H9 (cell line): ENCODE measurements around the gene ACSBG1. TPM values are rescaled to one million over a fixed set of nuclear protein-coding genes. Genes with fewer than 3 reads are reported as not detected.

Experiments
- DNase-seq: peaks from one replicate; pipeline ENCODE4 v3.0.0-alpha.2; 2017
- H2AFZ ChIP-seq: one replicate; pipeline ENCODE4 v1.6.1; 2013; ENCODE audit warnings: mild to moderate bottlenecking, low read length, control low read depth, moderate library complexity
- H2AK5ac ChIP-seq: 2 replicates; pipeline ENCODE4 v1.6.1; 2013; ENCODE audit warnings: low read length, control low read depth, mixed read lengths; ENCODE audit not compliant: insufficient read length
- H2BK120ac ChIP-seq: one replicate; pipeline ENCODE4 v1.6.1; 2013; ENCODE audit warnings: low read depth, mild to moderate bottlenecking, low read length, control low read depth, inconsistent platforms; ENCODE audit not compliant: poor library complexity, severe bottlenecking
- H2BK12ac ChIP-seq: 2 replicates; pipeline ENCODE4 v1.6.1; 2013; ENCODE audit warnings: low read length, control low read depth, mixed read lengths, low read depth; ENCODE audit not compliant: insufficient read length
- H2BK15ac ChIP-seq: 2 replicates; pipeline ENCODE4 v1.6.1; 2013; ENCODE audit warnings: low read depth, low read length, control low read depth
- H2BK20ac ChIP-seq: one replicate; pipeline ENCODE4 v1.6.1; 2013; ENCODE audit warnings: low read depth, mild to moderate bottlenecking, low read length, control low read depth, inconsistent platforms; ENCODE audit not compliant: poor library complexity, severe bottlenecking
- H2BK5ac ChIP-seq: 2 replicates; pipeline ENCODE4 v1.6.1; 2013; ENCODE audit warnings: low read length, control low read depth, mixed read lengths; ENCODE audit not compliant: insufficient read length
- H3K14ac ChIP-seq: 2 replicates; pipeline ENCODE4 v1.6.1; 2013; ENCODE audit warnings: low read length, control low read depth; ENCODE audit not compliant: insufficient read depth
- H3K18ac ChIP-seq: 2 replicates; pipeline ENCODE4 v1.6.1; 2013; ENCODE audit warnings: low read depth, mild to moderate bottlenecking, mixed read lengths, low read length, control low read depth; ENCODE audit not compliant: insufficient read length
- H3K23ac ChIP-seq: 2 replicates; pipeline ENCODE4 v1.6.1; 2013; ENCODE audit warnings: low read length, control low read depth, mixed read lengths, low read depth; ENCODE audit not compliant: insufficient read length
- H3K23me2 ChIP-seq: 2 replicates; pipeline ENCODE4 v1.6.1; 2013; ENCODE audit warnings: low read depth, mild to moderate bottlenecking, mixed read lengths, low read length, control low read depth; ENCODE audit not compliant: insufficient read length, poor library complexity, severe bottlenecking
- H3K27ac ChIP-seq: 2 replicates; pipeline ENCODE4 v1.5.1; 2013; ENCODE audit warnings: low read length, control low read depth, mixed read lengths, low read depth; ENCODE audit not compliant: insufficient read length
- H3K27me3 ChIP-seq: 2 replicates; pipeline ENCODE4 v1.6.1; 2013; ENCODE audit warnings: low read length, control low read depth, inconsistent platforms; ENCODE audit not compliant: insufficient read depth
- H3K4ac ChIP-seq: 2 replicates; pipeline ENCODE4 v1.6.1; 2013; ENCODE audit warnings: low read depth, mild to moderate bottlenecking, control low read depth, inconsistent platforms, low read length, moderate library complexity
- H3K4me1 ChIP-seq: 2 replicates; pipeline ENCODE4 v1.6.1; 2013; ENCODE audit warnings: low read length, control low read depth, inconsistent platforms; ENCODE audit not compliant: insufficient read depth
- H3K4me2 ChIP-seq: 2 replicates; pipeline ENCODE4 v1.6.1; 2013; ENCODE audit warnings: low read length, control low read depth, mixed read lengths; ENCODE audit not compliant: insufficient read length, insufficient read depth
- H3K56ac ChIP-seq: 2 replicates; pipeline ENCODE4 v1.6.1; 2013; ENCODE audit warnings: low read depth, mild to moderate bottlenecking, mixed read lengths, low read length, control low read depth; ENCODE audit not compliant: insufficient read length
- H3K79me1 ChIP-seq: 2 replicates; pipeline ENCODE4 v1.6.1; 2013; ENCODE audit warnings: low read depth, mild to moderate bottlenecking, moderate library complexity, low read length, control low read depth, inconsistent platforms; ENCODE audit not compliant: insufficient read depth, poor library complexity, severe bottlenecking
- H3K79me2 ChIP-seq: 2 replicates; pipeline ENCODE4 v1.6.1; 2013; ENCODE audit warnings: low read length, control low read depth, inconsistent platforms; ENCODE audit not compliant: insufficient read depth
- H3K9ac ChIP-seq: 2 replicates; pipeline ENCODE4 v1.6.1; 2013; ENCODE audit warnings: low read length, control low read depth, mixed read lengths; ENCODE audit not compliant: insufficient read length; ENCODE audit errors: extremely low read depth
- H3K9me3 ChIP-seq: one replicate; pipeline ENCODE4 v1.6.1; 2013; ENCODE audit warnings: low read depth, low read length, inconsistent platforms; ENCODE audit not compliant: control insufficient read depth
- H3T11ph ChIP-seq: one replicate; pipeline ENCODE4 v1.6.1; 2013; ENCODE audit warnings: mild to moderate bottlenecking, low read length, control low read depth, inconsistent platforms
- H4K20me1 ChIP-seq: one replicate; pipeline ENCODE4 v1.6.1; 2013; ENCODE audit not compliant: control insufficient read depth, insufficient read length, insufficient read depth
- H4K5ac ChIP-seq: 2 replicates; pipeline ENCODE4 v1.6.1; 2013; ENCODE audit warnings: low read depth, mild to moderate bottlenecking, mixed read lengths, low read length, control low read depth; ENCODE audit not compliant: insufficient read length
- H4K8ac ChIP-seq: replicated peaks from 2 replicates; pipeline ENCODE4 v1.6.1; 2013; ENCODE audit warnings: low read length, control low read depth, mixed read lengths, low read depth; ENCODE audit not compliant: insufficient read length
- H4K91ac ChIP-seq: 2 replicates; pipeline ENCODE4 v1.6.1; 2013; ENCODE audit warnings: low read depth, mild to moderate bottlenecking, moderate library complexity, mixed read lengths, low read length, control low read depth; ENCODE audit not compliant: insufficient read length
- H3K27ac Mint-ChIP-seq, 3 experiments: 2 replicates in 2 of 3; 3 replicates in 1 of 3; pipeline ENCODE4 v1.8.0; 2020 to 2021; ENCODE audit warnings: mixed read lengths in 3 of 3, mild to moderate bottlenecking in 1 of 3, moderate library complexity in 1 of 3
- H3K27me3 Mint-ChIP-seq: 2 replicates; pipeline ENCODE4 v1.8.0; 2021; ENCODE audit warnings: low read depth, mild to moderate bottlenecking, moderate library complexity, mixed read lengths
- H3K36me3 Mint-ChIP-seq, 3 experiments: 2 replicates in 2 of 3; 3 replicates in 1 of 3; pipeline ENCODE4 v1.8.0; 2020 to 2021; ENCODE audit warnings: low read depth in 3 of 3, mixed read lengths in 3 of 3; ENCODE audit not compliant: insufficient read depth in 1 of 3
- H3K4me1 Mint-ChIP-seq, 2 experiments: 2 replicates each; pipeline ENCODE4 v1.8.0; 2020; ENCODE audit warnings: mixed read lengths in 2 of 2
- H3K4me3 Mint-ChIP-seq, 2 experiments: 2 replicates in 1 of 2; 3 replicates in 1 of 2; pipeline ENCODE4 v1.8.0; 2020 to 2021; ENCODE audit warnings: mild to moderate bottlenecking in 2 of 2, mixed read lengths in 2 of 2, moderate library complexity in 1 of 2
- H3K9me3 Mint-ChIP-seq, 2 experiments: 2 replicates in 1 of 2; 3 replicates in 1 of 2; pipeline ENCODE4 v1.8.0; 2020; ENCODE audit warnings: mild to moderate bottlenecking in 2 of 2, mixed read lengths in 2 of 2, moderate library complexity in 1 of 2
- CTCF ChIP-seq: fragments of 200-600 bp; sonication (generic); conservative IDR thresholded peaks from 3 replicates; pipeline ENCODE4 v1.8.0; 2021; ENCODE audit warnings: antibody characterized with exemption, mild to moderate bottlenecking
- WGBS: extraction: QIAGEN DNeasy Blood & Tissue Kit; methylation state at CpG from one replicate; pipeline ENCODE4 v1.1.7; 2013; ENCODE audit warnings: missing lambda C conversion rate, low lambda C conversion rate, mixed read lengths; ENCODE audit not compliant: insufficient read length; ENCODE audit errors: extremely low coverage; 5-methylcytosine and 5-hydroxymethylcytosine counted together
- total RNA-seq: library from RNA; stranded (reverse); gene quantifications from 2 replicates; pipeline ENCODE4 v1.2.1, GENCODE V29; 2021

Gene ACSBG1
- total RNA-seq, 1 experiment from 2014 or later, result 2.2 TPM

GRCh38 chr15:78147566-78147965 is 86.8 kb downstream of the ACSBG1 start:
- Histone ChIP-seq H3T11ph (no peak overlapping the region), H2BK20ac (no peak overlapping the region), H2BK120ac (no peak overlapping the region), H3K56ac (no peak overlapping the region), H3K4ac (no peak overlapping the region), H4K8ac (no peak overlapping the region), H3K27me3 (no peaks in the 10 kb centered on the region; the same call in 1 of the 2 replicates), H2AK5ac (no peak overlapping the region), H3K4me2 (no peak overlapping the region), H2AFZ (no peak overlapping the region), H3K23me2 (peaks cover 3% of the 10 kb centered on the region), H3K18ac (no peak overlapping the region), H3K4me1 (no peaks in the 10 kb centered on the region), H4K5ac (no peak overlapping the region), H4K20me1 (no peaks in the 10 kb centered on the region), H3K14ac (no peak overlapping the region), H3K23ac (no peak overlapping the region), H3K9me3 (no peaks in the 10 kb centered on the region), H3K27ac (no peak overlapping the region), H2BK12ac (no peak overlapping the region), H3K9ac (no peak overlapping the region), H4K91ac (no peak overlapping the region), H2BK15ac (no peak overlapping the region), H3K79me2 (no peaks in the 10 kb centered on the region), H3K79me1 (no peaks in the 10 kb centered on the region), H2BK5ac (no peak overlapping the region)
- H3K27ac Mint-ChIP-seq, result no peak overlapping the region
- peaks cover 2% of the 10 kb centered on the region; the same call in 1 of the 2 replicates for H3K27me3 Mint-ChIP-seq
- DNase-seq, result no peak
- H3K4me1 Mint-ChIP-seq, result peaks cover 11 to 22% of the 10 kb centered on the region in 2 experiments
- H3K9me3 Mint-ChIP-seq, result no peaks in the 10 kb centered on the region; a peak in 1 of 5 replicates
- H3K4me3 Mint-ChIP-seq, result peak overlapping the region; percentile 50 to 57; a peak in 4 of 5 replicates
- TF ChIP-seq CTCF, result no peak
- H3K36me3 Mint-ChIP-seq, result peaks cover 0 to 5% (median 1%) of the 10 kb centered on the region in 3 experiments; a peak in 2 of 7 replicates
- WGBS, result no CpG with 5 or more reads among the region's 6 CpGs
